Measurements from ENCODE around the gene WNT5A.

DNA sequence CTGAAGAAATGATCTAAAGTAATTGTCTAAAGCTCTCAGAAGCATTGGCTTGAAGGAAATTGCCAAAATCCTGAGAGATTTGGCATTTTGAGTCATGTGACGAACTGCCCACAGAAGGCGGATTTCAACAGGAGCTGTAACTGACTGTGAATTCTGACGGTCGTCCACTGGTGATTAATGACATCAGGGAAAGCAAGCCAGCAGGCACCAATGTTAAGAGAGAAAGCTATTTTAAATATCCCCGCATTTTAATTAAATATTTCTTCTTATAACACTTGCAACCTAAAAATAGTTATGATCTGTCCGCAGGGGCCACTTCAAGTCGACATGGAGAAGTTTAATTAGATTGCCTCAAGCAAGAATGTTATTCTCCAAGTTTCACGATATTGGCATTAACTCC, 51.6 kb downstream of the WNT5A start:
- TF ChIP-seq, protein P1, sequence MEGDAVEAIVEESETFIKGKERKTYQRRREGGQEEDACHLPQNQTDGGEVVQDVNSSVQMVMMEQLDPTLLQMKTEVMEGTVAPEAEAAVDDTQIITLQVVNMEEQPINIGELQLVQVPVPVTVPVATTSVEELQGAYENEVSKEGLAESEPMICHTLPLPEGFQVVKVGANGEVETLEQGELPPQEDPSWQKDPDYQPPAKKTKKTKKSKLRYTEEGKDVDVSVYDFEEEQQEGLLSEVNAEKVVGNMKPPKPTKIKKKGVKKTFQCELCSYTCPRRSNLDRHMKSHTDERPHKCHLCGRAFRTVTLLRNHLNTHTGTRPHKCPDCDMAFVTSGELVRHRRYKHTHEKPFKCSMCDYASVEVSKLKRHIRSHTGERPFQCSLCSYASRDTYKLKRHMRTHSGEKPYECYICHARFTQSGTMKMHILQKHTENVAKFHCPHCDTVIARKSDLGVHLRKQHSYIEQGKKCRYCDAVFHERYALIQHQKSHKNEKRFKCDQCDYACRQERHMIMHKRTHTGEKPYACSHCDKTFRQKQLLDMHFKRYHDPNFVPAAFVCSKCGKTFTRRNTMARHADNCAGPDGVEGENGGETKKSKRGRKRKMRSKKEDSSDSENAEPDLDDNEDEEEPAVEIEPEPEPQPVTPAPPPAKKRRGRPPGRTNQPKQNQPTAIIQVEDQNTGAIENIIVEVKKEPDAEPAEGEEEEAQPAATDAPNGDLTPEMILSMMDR (IDR thresholded peaks at IDR 0.05): no peak
- TF ChIP-seq POLR2A (IDR thresholded peaks at IDR 0.05): no peak

Data from right lobe of liver (tissue), 4 donors.